GM13977 (cell line): ENCODE results near the gene FSHR.

Experiments
- DNase-seq: peaks from one replicate; pipeline ENCODE4 v3.0.0; 2012; ENCODE audit warnings: low spot score
- in situ Hi-C: fragments of 300-500 bp; cut with MboI; formaldehyde crosslinking; loops from one replicate; pipeline ENCODE4 v1.12.0; 2022; ENCODE audit warnings: low sequenced_read_pairs, low pct_unique_long_range_greater_than_20kb, mixed read lengths, inconsistent platforms; ENCODE audit not compliant: unreplicated experiment
- TF ChIP-seq, protein P1 (sequence below): IDR thresholded peaks from 2 replicates; pipeline ENCODE4 v1.5.1; 2012; ENCODE audit warnings: mild to moderate bottlenecking, control low read depth; ENCODE audit not compliant: insufficient read depth; ENCODE audit errors: extremely low read depth, missing control alignments

Gene FSHR

DNA sequence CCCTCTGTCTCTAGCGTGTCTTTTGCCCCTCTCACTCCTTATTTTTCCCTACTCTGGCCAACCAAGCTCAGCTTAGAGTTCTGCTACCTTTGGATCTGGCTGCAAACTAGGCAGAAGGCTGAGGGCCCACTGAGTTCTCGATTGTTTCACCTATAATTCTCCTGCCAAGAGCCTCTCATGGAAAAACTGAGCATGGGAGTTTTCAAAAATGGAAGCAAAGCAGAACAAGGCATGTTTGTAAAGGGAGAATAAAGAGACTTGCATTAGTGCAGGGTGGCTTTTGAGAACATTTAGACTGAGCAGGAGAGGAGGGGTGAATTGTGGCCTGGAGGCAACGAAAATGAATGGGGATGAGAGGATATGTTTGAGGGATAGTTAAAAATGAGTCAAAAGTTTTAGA is 45.9 kb downstream of the FSHR start:
- in situ Hi-C loops, result no loop called here

DNA sequence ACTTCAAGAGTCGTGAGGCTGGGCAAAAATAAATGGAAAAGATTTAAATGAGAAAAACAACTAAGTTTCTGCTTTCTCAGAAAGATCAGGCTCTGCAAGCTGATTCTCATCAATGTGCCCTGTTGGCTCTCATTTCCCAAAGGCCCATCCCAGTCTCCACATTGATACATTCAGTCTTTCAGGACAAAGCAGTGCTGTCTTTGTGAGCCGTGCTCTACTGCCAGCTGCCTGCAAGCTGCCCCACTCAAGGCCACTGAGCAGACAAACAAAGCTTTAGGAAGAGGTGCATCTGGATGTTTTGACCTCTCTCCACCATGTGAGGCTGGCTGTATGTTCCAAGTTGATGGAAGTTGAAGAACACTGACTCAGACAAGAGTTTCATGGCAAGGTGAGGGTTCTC is 48.8 kb downstream of the FSHR start:
- no peak for DNase-seq
- TF ChIP-seq, protein P1, sequence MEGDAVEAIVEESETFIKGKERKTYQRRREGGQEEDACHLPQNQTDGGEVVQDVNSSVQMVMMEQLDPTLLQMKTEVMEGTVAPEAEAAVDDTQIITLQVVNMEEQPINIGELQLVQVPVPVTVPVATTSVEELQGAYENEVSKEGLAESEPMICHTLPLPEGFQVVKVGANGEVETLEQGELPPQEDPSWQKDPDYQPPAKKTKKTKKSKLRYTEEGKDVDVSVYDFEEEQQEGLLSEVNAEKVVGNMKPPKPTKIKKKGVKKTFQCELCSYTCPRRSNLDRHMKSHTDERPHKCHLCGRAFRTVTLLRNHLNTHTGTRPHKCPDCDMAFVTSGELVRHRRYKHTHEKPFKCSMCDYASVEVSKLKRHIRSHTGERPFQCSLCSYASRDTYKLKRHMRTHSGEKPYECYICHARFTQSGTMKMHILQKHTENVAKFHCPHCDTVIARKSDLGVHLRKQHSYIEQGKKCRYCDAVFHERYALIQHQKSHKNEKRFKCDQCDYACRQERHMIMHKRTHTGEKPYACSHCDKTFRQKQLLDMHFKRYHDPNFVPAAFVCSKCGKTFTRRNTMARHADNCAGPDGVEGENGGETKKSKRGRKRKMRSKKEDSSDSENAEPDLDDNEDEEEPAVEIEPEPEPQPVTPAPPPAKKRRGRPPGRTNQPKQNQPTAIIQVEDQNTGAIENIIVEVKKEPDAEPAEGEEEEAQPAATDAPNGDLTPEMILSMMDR, result no peak
- in situ Hi-C loops, result no loop called here

More for the DNA sequence above, 45.9 kb downstream of the FSHR start:
- TF ChIP-seq, protein P1, result no peak
- DNase-seq, result no peak

DNA sequence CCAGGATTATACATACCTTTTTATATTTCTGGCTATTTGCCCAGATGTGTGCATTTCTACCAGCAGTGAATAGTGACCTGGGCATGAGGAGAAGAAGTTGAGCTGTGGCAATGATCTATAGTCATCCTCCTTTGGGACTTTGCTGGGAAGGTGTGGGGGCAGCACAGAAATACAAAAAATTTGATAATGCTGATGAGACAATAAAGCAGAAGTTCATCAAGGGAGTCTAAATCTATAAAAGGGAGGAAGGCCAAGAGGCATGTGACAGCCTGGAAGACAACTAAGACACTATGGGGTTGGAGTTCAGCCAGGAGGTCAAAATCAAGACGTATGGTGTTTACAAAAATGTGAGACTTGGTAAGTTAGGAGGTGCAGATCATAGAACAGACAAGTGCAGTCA is 52.2 kb downstream of the FSHR start:
- in situ Hi-C loops, result no loop called here
- no peak for DNase-seq
- TF ChIP-seq, protein P1, result no peak

DNA sequence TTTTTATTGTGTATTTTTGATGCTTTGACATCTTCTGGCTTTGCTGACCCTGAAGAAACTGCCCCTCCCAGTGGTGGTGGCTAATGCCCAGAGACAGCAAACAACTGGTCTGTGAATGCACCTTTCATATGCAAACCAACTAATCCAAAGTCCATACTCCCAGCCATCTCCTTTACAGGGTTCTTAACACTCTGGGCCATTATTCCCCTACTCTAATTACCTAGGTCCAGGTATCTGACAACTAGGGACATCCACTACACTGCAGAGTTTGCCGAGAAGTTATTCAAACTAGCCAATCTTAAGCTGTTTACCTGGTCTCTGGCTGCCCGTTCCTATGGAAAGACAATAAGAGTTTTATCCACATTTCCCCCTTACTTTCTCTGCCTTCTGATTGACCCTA is 73.6 kb downstream of the FSHR start:
- DNase-seq, result no peak
- TF ChIP-seq, protein P1, result no peak
- in situ Hi-C loops, result no loop called here

DNA sequence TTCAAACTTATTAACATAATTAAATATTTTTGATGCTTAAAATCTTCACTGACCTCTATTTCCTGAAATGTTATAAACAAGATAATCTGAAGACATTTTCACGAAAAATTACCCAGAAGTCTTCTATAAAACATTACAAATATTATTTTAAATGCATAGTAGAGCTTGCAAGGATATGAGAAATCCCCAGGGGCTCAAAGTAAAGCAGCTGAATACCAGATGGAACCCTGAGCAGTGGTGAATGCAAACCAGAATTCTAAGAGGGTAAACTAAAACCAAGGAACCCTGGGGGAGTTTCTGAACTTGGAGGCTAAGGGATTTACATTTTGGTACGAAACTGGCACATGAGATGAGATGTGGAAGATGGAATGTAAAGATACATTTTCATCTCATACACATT is 83.6 kb downstream of the FSHR start:
- in situ Hi-C loops, result no loop called here
- TF ChIP-seq, protein P1, result no peak
- DNase-seq, result no peak

DNA sequence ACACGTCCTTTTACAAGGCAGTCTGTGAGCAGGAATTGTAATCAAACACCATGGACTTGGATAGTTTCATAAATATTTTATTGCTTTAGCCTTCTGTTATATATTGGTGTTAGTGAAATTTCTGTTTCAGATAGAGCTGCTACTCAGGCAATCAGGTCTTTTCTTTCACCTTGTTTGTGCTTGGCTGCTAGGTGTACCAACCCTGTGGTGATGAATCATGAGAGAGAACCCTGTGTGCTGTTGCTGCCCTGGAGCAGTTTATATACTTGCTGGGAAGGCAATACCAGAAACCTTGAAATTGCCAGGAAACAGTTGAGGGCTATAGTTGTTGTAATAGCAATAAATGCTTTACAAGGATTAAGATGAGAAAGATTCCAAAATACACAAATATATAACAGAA is 84.5 kb downstream of the FSHR start:
- in situ Hi-C loops, result no loop called here
- TF ChIP-seq, protein P1, result no peak
- no peak for DNase-seq

DNA sequence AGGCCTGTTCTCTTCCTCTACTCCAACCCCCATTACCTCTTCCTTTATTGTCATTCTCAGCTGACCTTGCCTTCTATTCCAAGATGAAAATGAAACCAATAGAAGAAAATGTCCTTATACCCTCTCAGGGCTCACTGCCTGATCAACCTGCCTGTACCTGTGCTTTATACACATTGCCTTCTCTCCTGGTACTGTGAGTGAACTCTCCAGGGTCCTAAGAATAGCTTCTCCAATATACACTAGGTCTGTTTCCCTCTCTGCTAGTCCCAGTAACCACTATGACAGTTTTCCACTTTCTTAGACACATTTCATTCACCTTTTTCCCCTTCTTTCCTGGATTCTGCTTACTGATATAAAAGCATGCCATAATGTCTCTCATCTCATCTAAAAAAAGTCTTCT is 85.7 kb downstream of the FSHR start:
- no peak for DNase-seq
- in situ Hi-C loops, result no loop called here
- TF ChIP-seq, protein P1, result no peak
